GM12873 (cell line): ENCODE data around the gene ANKRD52.

Experiments
- TF ChIP-seq, protein P1 (sequence below): IDR thresholded peaks from 2 replicates; pipeline ENCODE4 v1.5.1; 2012; ENCODE audit warnings: low read depth, mild to moderate bottlenecking, moderate library complexity, low read length, control low read depth; ENCODE audit not compliant: insufficient read depth; ENCODE audit errors: missing control alignments

Gene ANKRD52

DNA sequence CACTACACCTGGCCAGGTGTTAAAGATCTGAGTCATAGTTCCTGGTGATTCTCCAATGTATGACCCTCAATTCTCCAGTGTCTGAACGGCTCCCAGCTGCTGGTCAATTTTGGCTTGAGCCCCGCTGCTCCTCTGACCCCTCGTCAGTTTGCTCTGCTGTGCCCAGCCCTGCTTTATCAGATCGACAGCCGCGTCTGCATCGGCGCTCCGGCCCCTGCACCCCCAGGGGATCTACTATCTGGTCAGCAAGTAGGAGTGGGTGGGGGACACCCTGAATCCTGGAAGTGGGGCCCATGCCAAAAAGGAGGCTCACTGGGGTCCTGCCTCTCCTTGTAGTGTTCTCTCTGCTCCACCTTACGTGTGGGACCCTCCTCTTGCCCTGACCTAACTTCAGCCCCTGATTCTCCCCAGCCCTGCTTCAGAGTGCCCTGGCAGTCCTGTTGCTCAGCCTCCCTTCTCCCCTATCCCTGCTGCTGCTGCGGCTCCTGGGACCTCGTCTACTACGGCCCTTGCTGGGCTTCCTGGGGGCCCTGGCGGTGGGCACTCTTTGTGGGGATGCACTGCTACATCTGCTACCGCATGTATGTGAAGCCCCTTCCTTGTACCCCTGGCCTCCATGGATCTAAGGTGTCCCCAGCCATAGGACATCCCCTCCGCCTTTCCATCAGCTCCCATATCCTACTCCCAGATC, 23.3 kb downstream of the ANKRD52 start:
- TF ChIP-seq, protein P1, sequence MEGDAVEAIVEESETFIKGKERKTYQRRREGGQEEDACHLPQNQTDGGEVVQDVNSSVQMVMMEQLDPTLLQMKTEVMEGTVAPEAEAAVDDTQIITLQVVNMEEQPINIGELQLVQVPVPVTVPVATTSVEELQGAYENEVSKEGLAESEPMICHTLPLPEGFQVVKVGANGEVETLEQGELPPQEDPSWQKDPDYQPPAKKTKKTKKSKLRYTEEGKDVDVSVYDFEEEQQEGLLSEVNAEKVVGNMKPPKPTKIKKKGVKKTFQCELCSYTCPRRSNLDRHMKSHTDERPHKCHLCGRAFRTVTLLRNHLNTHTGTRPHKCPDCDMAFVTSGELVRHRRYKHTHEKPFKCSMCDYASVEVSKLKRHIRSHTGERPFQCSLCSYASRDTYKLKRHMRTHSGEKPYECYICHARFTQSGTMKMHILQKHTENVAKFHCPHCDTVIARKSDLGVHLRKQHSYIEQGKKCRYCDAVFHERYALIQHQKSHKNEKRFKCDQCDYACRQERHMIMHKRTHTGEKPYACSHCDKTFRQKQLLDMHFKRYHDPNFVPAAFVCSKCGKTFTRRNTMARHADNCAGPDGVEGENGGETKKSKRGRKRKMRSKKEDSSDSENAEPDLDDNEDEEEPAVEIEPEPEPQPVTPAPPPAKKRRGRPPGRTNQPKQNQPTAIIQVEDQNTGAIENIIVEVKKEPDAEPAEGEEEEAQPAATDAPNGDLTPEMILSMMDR: no peak

DNA sequence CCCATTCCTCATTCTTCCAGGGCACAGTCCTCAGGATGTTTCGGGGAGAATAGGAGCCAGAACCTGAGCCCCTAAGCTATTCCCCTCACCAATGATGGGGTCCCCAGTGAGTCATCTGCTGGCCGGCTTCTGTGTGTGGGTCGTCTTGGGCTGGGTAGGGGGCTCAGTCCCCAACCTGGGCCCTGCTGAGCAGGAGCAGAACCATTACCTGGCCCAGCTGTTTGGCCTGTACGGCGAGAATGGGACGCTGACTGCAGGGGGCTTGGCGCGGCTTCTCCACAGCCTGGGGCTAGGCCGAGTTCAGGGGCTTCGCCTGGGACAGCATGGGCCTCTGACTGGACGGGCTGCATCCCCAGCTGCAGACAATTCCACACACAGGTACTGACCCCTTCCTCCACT, 27.0 kb downstream of the ANKRD52 start:
- TF ChIP-seq, protein P1: no peak

DNA sequence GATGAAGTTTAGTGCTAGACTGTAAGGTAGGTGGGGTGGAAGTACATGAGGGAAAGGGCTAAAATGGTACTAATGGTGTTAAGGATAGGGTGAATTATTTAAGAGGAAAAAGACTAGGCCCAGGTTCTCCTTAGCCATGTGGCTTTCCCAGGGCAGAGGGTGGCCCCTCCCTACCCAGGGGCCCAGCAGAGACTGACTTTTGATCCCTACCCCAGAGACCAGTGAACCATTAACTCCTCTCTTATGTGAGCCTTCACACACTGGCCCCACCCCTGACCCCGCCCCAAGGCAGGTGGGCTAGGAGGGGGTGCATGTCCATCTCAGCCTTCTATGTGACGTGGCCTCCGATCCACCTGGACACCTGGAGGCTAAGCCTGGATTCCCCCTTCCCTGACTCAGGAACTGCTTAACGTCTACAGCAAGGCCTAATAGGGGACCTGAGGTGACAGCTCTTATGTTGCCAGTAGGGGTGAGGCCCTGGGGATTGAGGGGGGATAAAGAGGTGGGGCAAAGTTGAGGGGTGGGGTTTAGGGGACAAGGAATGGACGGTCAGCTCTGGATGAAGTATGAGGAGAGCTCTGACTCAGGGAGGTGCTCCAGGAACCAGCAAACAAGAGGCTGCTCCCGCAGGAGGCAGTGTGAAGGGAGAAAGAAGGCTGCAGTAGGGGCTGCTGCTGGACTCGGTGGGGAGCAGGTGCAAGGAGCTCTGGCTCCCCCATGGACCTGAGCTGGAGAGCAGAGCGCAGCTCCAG, 27.6 kb downstream of the ANKRD52 start:
- TF ChIP-seq, protein P1: no peak

DNA sequence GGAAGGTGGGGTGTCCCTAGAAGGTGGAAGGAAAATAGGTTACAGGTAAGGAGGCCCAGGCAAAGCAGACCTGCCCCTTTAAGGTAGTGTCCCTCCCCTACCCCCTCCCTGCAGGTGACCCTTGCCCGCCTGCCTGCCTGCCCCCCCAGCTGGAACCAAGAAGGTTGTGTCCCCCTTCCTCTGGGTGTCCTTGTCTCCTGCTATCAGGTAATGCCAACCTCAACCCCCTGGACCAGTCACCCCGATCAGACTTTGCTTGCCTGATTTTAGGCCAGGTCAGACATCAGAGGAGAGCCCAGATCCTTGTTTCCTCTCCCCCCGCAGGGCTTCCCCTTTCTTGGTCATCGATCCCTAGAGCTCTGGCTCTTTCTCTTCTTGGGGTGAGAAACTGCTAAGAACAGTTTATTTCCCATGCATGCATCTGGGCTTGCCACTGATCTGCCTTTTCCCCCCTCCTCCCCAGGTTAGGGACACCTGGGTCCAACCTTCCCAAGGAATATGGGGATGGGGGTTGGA, 28.2 kb downstream of the ANKRD52 start, which contains the start of gene SLC39A5:
SLC39A5 (plus strand) TSS at position 136 of the 516 bp plus-strand sequence. CDS start 1,224 bp downstream, outside the sequence.
- TF ChIP-seq, protein P1: no peak

DNA sequence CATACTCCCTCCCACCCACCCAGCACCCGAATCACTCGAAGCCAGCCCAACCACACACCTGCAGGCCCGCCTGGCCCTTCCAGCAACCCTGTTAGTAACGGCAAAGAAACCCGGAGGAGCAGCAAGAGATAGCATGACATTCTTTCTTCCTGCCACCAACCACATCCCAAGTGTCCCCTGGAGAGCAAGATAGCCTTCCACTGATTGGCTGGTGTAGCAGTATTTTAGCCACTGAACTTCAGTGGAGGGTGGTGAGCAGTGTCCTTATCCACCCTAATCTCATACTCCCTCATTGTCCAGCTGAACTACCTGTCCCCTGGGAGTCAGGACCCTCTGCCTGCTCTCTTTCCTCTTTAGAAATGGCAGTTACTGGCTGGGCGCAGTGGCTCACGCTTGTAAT, 29.1 kb downstream of the ANKRD52 start:
- TF ChIP-seq, protein P1: no peak

DNA sequence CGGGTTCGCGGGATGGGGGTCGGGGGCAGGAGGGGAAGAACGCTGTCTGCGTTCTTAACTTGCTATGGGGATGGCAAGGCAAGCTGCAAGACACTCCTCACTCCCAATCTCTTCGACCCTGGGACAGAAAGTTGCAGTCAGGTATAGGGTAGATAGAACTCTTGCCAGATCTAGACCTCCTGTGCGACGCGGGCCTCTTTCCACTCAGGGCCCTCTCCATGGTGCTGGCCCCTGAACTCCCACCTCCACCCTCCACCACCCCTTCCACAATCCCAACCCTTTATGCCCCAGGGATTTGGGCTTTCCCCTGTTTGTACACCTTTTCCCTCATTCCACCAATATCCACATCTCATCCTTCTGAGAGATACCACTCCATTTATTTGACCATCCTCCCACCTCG, 33.2 kb downstream of the ANKRD52 start:
- TF ChIP-seq, protein P1: no peak

DNA sequence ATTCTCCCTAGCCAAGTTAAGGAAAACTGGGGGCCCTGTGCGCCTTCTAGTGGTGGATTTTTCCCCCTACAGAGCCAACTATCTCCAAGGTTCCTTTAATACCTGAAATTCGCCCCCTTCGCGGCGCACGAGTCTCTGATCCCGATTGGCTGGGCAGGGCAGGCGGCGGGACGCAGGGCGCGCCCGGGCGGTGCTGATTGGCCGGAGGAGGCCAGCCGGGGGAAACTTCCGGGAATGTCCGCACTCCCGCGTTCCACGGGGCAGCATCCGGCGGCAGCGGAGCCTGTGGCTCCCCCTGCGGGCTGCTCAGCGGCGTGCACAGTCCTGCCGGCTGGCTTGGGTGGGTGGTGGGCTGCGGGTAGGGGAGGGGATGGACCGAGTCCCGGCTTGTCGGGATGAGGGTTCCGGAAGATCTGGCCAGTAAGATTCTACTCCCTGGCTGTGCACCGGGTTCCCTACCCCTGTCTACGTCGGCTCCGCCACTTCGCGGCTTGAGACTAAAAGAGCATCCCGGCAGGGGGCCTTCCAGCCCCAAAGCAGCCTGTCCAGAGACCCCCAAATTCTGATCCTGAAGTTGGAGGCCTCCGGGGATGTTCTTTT, 34.0 kb downstream of the ANKRD52 start, which contains the start of gene NABP2:
NABP2 (plus strand) TSS at position 241 of the 600 bp plus-strand sequence. CDS start 515 bp downstream, outside the sequence.
- TF ChIP-seq, protein P1: peak; percentile 78
